GM21717 (cell line): ENCODE data around the gene CAMLG.

ENCODE experiments used
- ATAC-seq: cut with Tn5 transposase; IDR thresholded peaks from one replicate; pipeline ENCODE4 v1.9.1; 2021; ENCODE audit warnings: mild to moderate bottlenecking, moderate library complexity; ENCODE audit not compliant: unreplicated experiment

Gene CAMLG

DNA sequence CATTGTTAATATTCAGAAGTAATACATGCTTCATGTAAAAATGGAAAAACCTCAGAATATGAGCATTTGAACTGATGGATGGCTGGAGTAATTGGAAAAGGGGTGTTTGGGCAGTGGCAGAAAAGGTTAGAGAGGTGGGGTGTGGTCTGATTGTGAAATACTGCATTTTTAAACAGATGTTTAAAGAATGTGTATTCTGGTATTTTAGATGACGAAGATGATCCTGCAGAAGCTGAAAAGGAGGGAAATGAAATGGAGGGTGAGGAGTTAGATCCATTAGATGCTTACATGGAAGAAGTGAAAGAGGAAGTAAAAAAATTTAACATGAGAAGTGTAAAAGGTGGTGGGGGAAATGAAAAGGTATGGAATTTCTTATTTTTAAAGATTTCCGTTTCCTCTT lies 39.0 kb downstream of the CAMLG start:
- no peak for ATAC-seq

GRCh38 chr5:134784241-134784920 lies 46.0 kb downstream of the CAMLG start:
- no peak for ATAC-seq

DNA sequence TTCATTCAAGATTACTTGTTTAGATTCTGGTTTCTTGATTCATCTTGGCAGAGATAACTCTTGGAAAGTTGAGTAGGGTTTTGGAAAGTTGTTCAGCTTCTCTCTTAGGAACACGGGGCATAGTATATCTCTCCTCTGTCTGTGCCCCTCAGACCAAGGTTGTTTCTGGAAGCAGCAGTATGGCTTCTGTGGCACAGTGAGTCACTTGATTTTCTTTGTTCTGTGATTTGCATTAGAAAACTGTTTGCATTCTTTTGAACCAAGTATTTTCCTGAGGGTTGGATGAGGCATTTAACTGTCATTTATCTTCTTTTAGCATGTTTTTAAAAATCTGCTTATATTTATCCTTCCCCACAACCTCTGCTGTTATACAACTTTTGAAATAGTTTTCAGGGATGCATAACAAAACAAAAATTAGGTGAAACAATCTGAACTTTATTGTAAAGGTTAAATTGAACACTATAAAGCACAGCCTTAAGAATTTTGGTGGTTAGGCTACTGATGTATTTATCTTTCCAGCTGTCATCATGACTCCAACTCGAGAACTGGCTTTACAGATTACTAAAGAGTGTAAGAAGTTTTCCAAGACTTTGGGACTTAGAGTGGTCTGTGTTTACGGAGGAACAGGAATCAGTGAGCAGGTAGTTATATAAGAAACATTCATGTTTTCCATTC lies 46.7 kb downstream of the CAMLG start:
- ATAC-seq = no peak

GRCh38 chr5:134787692-134788091 lies 49.3 kb downstream of the CAMLG start:
- no peak for ATAC-seq

GRCh38 chr5:134791580-134791979 lies 53.2 kb downstream of the CAMLG start:
- no peak for ATAC-seq

DNA sequence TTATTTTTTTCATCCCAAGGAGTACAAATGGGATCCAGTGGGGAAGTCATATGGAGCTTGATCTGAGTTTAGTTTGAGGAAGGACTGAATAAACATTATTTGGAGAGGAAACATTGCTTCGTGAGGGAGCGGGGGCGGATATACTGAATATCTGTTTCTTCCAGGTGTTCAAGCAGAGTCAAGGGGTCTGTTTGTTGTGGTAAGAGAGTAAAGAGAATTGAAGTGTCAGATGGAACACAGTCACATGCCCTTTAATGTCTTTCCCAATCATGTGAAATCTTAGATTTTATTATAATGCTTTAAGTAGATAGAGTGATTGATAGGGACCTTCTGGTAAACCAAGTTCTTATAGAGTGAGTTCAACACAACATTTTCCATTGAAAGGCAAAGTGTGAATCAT lies 53.9 kb downstream of the CAMLG start:
- ATAC-seq = no peak

- ATAC-seq = no peak
Measured at GRCh38 chr5:134793111-134793510, 54.8 kb downstream of the CAMLG start.

DNA sequence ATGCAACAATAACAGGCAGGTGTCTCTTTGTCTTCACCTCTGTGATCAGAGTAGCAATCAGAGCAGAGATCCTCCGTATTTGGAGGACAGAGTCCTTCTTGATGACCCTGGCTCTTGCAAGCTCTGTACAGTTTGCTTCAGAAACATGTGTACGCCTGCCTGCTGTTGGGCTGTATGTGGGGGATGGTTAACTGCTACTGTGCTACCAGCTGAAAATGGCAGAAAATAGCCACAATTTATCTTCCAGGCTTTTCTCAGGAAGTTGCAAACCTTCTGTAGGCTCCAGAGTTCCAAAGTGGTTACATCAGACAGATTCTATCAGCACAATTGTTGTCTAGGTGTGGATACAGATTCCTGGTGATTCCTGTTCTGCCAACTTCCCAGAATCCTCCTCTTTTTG lies 55.7 kb downstream of the CAMLG start:
- no peak for ATAC-seq

- no peak for ATAC-seq
Measured at GRCh38 chr5:134794819-134795218, 56.5 kb downstream of the CAMLG start.

DNA sequence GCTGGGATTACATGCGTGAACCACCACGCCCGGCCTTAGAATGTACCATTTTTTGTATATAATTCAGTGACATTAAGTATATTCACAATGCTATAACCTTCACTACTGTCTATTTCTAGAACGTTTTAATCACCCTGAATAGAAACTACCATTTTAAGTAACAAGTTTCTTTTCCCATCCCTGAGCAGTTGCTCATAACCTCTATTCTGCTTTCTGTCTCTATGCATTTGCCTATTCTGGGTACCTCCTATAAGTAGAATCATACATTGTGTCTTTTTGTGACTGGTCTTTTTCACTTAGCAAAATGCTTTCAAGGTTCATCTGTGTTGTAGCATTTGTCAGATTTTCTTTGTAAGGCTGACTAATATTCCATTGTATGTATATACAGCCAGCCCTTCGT lies 60.1 kb downstream of the CAMLG start:
- ATAC-seq = peak; percentile 47
